GM19324 (cell line): ENCODE results near the gene CSAD.

Source experiments
- ATAC-seq: cut with Tn5 transposase; IDR thresholded peaks from one replicate; pipeline ENCODE4 v1.9.1; 2021; ENCODE audit warnings: mild to moderate bottlenecking, moderate library complexity; ENCODE audit not compliant: unreplicated experiment, low FRiP score

Gene CSAD

GRCh38 chr12:53159195-53159839, 21.4 kb downstream of the CSAD start:
- ATAC-seq, result no peak

DNA sequence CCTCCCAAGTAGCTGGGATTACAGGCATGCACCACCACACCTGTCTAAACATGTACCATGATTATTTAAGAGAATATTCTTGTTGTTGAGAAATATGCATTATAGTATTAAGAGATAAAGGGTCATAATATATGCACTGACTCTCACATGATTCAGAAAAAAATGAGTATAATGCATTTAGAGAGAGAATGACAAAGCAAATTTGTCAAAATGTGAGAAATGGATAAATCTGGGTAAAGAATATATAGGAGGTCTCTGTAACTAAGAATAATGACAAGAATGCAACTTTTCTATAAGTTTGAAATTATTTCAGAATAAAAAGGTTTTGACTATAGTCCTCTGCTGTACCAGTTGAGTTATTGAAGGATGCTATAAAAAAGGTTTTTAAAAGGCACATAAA, 28.3 kb downstream of the CSAD start:
- ATAC-seq, result no peak

DNA sequence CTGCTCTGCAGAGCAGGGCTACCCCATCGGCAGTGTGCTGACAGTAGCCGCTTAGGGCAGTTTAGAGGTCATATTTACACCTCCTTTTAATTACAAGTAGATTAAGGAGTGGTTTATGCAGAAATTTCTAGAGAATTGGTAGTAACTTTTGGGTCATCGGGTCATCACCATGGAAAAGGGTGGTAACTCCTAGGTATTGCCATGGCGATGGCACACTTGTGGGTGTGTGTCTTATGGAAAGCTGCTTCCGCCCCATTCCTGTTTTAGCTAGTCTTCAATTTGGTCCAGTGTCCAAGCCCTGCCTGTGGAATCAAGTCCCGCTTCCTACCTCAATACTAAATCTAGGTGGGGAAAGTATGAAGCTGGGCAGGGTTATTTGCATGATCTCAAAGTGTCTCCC, 29.7 kb downstream of the CSAD start:
- ATAC-seq, result no peak

- no peak for ATAC-seq
Observed at GRCh38 chr12:53147653-53148052, 33.1 kb downstream of the CSAD start.

- no peak for ATAC-seq
Observed at GRCh38 chr12:53147181-53147580, 33.5 kb downstream of the CSAD start.

DNA sequence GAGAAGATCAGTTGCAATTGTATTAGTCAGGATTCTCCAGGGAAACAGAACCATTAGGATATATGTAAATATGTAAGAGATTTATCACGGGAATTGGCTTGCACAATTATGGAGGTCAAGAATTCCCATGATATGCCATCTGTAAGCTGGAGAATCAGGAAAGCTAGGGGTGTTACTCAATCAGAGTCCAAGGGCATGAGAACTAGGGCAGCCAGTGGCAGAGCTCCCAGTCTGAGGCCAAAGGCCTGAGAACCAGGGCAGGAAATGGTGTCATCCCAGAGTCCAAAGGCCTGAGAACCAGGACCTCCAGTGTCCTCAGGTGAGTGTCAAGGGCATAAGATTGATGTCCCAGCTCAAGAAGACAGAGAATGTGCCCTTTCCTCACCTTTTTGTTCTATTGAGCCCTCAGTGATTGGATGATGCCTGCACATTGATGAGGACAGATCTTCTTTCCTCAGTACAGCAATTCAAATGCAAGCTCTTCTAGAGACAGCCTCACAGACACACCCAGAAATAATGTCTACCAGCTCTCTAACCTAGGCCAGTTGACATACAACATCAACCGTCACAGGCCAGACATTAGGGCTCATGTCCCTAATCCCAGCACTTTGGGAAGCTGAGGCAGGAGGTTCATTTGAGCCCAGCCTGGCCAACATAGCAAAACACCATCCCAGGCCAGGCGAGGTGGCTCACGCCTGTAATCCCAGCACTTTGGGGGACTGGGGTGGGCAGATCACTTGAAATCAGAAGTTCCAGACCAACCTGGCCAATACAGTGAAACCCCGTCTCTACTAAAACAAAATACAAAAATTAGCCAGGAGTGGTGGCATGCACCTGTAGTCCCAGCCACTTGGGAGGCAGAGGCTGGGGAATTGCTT, 35.1 kb downstream of the CSAD start:
- no peak for ATAC-seq

DNA sequence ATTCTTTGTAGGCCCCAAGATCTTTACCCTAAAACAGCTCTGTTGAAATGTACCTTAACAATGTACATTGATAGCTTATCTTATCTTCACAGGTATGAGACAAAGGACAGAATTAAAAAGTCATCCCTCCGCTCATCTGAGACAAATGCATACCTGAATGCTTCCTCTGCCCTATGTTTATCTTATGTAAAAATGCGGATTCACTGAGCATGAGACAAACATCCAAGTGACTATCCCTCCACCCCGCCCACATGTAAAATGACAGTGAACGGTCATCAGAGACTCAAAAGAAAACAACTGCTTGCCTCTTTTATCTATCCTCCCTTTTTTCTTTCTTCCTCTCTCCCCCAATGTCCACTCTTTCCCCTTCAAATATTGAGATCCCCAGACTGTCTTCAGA, 37.4 kb downstream of the CSAD start:
- ATAC-seq, result no peak

- no peak for ATAC-seq
Observed at GRCh38 chr12:53133722-53134121, 47.0 kb downstream of the CSAD start.

GRCh38 chr12:53131844-53132243, 48.9 kb downstream of the CSAD start:
- ATAC-seq, result no peak

DNA sequence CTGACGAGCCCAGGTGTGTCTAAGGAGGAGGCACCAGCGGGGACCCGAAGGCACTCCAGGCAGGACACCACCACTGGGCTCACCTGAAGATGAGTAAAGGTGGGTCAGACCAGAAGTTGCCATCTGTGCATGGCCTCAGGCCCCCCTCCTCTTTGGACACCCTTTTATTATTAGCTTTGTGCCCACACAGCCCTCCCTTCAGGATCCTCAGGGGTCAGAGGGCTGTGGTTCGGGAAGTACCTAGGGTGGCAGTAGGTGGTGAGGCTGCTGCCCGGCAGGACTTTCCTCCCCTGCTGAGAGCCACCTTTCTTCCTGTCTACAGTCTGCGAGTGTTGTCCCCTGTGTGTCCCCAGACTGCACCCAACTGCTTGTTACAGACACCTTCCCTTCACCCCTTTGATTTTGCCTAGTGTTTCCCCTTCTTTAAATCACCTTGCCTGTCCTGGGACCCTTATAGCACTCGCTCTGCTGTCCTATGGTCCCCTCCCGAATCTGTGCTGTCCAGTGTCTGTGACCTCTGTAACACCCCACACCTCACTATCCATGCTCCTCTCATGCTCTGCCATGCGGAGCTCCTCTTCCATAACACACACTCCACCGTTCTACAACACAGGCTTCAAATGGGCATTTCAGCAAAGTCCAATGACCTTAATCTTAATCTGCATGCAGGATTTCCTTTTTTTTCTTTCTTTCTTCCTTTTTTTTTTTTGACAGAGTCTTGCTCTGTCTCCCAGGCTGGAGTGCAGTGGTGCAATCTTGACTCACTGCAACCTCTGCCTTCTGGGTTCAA, 51.8 kb downstream of the CSAD start:
- no peak for ATAC-seq

- ATAC-seq, result no peak
Observed at GRCh38 chr12:53127169-53127568, 53.6 kb downstream of the CSAD start.

DNA sequence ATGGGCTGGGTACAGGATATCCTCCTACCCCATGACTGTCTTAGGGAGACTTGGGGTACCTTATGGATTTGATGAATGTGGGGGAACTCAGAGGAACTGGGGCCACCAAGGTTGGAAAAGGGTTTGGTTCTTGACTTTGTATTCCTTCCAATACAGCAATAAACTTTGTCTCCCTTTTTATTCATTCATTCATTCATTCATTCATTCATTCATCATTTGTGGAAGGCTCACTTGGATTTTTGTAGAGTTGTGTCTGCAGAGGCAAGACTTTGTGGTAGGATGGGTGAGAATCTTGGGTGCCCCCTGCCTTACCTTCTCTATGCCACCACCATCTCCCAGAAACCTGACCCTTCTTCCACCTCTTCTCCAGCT, 56.4 kb downstream of the CSAD start:
- ATAC-seq, result no peak

- ATAC-seq, result no peak
Observed at GRCh38 chr12:53123578-53124351, 57.0 kb downstream of the CSAD start.

DNA sequence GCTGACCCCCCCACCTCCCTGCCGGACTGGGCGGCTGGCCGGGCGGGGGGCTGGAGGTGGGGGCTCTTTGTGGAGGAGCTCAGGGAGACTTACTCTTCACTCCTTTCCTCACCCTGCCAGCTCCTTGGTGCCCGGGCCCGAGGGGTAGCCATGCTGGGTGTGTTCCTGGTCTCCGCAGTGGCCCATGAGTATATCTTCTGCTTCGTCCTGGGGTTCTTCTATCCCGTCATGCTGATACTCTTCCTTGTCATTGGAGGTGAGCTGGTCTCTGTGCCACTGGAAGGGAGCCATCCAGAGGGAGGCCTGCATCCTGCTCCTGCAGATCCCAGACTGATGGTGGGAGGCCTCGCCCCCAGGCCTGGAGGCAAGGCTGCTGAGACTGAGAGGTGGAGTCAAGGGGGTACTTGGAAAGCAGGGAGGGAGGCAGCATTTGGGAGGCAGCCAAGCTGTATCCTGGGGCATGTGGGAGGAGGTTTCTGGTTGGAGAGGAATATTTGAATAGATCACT, 57.7 kb downstream of the CSAD start:
- ATAC-seq, result no peak

DNA sequence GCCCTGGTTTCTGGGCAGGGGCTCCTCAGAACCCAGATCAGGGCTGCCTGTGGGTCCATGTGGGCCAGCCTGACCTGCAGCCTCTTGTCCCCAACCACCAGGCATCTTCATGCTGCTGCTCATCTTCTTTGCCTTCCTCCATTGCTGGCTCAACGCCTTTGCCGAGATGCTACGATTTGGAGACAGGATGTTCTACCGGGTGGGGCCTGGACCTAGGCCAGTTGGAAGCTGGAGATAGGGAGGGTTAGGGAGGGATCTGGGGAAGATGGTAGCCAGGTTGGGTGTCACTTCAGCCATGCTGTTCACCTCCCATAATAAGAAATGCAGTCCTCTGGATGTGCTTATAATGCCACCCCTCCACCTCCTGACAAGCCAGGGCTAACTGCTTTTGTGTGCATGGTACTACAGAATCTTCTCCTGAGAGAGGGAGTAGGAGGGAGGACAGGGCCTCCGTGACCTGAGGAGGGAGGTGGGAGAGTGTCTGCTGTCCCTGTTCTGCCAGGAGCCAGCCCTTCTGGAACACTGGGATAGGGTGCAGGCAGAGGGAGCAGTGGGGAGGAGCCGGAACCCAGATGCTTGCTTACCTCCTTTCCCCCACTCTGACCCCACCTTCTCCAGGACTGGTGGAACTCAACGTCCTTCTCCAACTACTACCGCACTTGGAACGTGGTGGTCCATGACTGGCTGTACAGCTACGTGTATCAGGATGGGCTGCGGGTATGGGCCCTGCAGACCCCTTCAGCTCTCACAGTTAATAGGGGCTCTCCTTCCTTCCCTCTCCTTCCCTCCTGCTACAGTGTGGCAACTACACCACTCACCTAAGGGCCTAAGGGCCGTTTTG, 59.8 kb downstream of the CSAD start:
- no peak for ATAC-seq

- no peak for ATAC-seq
Observed at GRCh38 chr12:53118751-53119300, 61.9 kb downstream of the CSAD start.

DNA sequence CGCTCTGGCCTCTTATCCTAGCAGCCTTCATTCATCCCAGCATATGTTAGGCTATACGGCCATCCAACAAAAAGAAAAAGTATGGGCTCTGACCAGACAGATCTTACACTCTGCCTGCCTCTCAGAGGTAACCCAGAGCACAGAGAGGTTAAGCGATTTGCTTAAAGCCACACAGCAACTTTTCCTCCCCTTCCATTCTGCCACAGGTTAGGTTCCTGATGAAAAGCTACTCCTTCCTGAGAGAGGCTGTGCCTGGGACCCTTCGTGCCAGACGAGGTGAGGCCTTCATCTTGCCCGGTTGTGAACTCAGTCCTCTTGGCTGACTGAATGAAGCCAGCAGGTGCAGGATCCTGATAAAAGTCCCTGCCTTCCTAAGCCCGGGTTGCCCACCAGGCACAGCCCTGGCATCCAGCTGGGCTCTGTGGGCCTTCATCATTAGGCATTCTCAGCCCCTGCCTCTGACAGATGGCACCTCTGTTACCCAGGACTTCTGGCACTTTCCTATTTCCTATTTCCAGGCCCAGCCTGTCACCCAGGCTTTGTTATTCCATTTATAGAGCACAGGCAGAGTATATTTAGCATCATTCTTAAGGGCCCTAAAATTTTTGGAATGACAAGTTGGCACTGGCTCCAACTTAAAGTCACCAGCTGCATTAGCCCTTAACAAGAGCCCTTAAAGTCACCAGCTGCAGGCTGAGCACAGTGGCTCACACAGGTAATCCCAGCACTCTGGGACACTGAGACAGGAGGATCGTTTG, 64.7 kb downstream of the CSAD start:
- no peak for ATAC-seq

- no peak for ATAC-seq
Observed at GRCh38 chr12:53115112-53115890, 65.4 kb downstream of the CSAD start.
